Epithelial cell of esophagus (primary cell): ENCODE results near the gene MGAT5B.

Experiments used
- DNase-seq: peaks from one replicate; pipeline ENCODE4 v3.0.0; 2010; ENCODE audit warnings: low read depth
- H3K4me3 ChIP-seq: 2 replicates; pipeline ENCODE4 v1.5.1; 2011; ENCODE audit warnings: mild to moderate bottlenecking, low read length, control low read depth
- TF ChIP-seq, protein P1 (sequence below): IDR thresholded peaks from 2 replicates; pipeline ENCODE4 v1.5.1; 2011; ENCODE audit warnings: low read depth, mild to moderate bottlenecking, low read length, control low read depth, inconsistent platforms; ENCODE audit not compliant: insufficient read depth; ENCODE audit errors: missing control alignments

MGAT5B gene

DNA sequence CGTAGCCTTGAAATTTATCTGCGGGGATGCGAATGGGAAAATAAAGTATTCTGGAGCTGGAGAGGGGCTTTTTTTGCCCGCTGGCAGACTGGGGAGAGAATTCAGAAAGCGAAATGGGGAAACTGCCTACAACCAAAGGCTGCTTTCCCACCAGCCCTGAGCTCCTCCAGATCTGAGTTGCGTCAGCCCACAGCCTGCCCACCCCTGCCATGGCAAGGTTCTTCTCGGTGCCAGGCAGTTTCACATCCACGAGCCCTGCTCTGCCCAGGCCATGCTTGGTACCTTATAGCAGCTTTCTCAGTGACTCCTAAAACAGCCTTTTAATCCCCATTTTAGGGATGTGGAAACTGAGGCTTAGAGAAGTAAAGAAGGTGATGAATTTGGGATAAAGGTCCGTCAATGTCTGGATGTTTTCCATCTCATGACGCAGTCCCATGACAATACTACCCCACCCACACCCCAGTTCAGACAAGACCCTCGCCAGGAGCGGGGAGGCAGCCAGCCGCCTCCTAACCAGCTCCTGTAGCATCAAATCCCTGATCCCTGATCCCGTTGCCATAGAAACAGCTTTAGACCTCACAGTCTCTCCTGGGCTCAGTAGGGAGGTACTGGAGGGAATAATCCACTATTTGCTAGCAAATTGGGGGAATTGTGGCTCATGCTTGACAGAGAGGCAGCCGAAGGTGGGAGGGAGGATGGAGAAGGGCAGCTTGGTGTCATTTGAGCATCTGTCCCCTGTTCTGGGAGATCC lies 113.5 kb downstream of the MGAT5B start:
- TF ChIP-seq, protein P1, sequence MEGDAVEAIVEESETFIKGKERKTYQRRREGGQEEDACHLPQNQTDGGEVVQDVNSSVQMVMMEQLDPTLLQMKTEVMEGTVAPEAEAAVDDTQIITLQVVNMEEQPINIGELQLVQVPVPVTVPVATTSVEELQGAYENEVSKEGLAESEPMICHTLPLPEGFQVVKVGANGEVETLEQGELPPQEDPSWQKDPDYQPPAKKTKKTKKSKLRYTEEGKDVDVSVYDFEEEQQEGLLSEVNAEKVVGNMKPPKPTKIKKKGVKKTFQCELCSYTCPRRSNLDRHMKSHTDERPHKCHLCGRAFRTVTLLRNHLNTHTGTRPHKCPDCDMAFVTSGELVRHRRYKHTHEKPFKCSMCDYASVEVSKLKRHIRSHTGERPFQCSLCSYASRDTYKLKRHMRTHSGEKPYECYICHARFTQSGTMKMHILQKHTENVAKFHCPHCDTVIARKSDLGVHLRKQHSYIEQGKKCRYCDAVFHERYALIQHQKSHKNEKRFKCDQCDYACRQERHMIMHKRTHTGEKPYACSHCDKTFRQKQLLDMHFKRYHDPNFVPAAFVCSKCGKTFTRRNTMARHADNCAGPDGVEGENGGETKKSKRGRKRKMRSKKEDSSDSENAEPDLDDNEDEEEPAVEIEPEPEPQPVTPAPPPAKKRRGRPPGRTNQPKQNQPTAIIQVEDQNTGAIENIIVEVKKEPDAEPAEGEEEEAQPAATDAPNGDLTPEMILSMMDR = no peak
- no peak overlapping the region for H3K4me3 ChIP-seq
- no peak for DNase-seq

GRCh38 chr17:76982408-76983074 lies 114.3 kb downstream of the MGAT5B start:
- no peak overlapping the region for H3K4me3 ChIP-seq
- DNase-seq = no peak
- TF ChIP-seq, protein P1 = no peak

GRCh38 chr17:76983075-76983775 lies 115.0 kb downstream of the MGAT5B start:
- DNase-seq = no peak
- TF ChIP-seq, protein P1 = no peak
- no peak overlapping the region for H3K4me3 ChIP-seq

- H3K4me3 ChIP-seq = no peak overlapping the region
- TF ChIP-seq, protein P1 = no peak
- DNase-seq = no peak
Measured at GRCh38 chr17:76986365-76986764, 118.2 kb downstream of the MGAT5B start.

- TF ChIP-seq, protein P1 = no peak
- H3K4me3 ChIP-seq = no peak overlapping the region
- DNase-seq = no peak
Measured at GRCh38 chr17:76987486-76988093, 119.4 kb downstream of the MGAT5B start.

- DNase-seq = no peak
- H3K4me3 ChIP-seq = no peak overlapping the region
- TF ChIP-seq, protein P1 = no peak
Measured at GRCh38 chr17:76988796-76989195, 120.6 kb downstream of the MGAT5B start.
